GM18868 (cell line): ENCODE measurements around the gene TMEM229B.

Source experiments
- ATAC-seq: cut with Tn5 transposase; IDR thresholded peaks from one replicate; pipeline ENCODE4 v1.9.1; 2021; ENCODE audit warnings: mild to moderate bottlenecking, moderate library complexity; ENCODE audit not compliant: unreplicated experiment

Gene TMEM229B

DNA sequence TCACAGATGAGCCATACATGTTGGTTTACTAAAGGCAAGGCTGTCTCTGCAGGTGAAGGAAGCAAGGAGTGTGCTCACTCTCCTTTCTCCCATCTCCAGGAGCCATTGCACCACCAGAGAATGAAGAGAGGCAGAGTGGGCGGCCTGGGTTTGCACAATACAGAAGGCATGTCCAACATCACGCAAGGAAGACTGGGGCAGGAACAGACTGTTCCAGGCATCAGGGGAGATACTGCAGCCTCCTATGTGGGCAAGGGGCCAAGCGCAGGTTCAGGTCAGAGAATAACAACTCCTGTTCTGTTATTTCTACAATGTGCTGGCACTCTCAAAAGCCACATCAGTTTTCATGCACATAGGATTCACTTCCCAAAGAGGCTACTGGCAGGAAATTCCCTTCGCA, 1.7 kb upstream of the TMEM229B start:
- no peak for ATAC-seq

DNA sequence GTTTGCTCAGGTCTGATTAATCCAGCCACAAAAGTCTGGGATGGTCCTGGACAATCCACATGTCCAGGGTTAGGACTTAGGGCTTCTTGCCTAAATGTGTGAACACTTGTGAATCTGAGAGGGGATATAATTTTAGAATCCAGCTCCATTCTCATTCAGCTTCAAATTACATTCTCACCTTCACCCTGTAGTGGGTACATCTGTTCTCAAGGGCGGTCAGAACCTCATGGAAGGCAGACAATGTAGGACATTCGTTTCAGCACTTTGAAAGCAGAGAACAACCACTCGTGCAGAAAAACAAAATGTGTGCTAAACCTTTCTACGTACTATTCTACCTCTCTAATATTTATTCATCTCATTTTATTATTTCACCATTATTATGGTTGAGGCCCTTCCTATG, 1.2 kb downstream of the TMEM229B start:
- ATAC-seq = no peak

DNA sequence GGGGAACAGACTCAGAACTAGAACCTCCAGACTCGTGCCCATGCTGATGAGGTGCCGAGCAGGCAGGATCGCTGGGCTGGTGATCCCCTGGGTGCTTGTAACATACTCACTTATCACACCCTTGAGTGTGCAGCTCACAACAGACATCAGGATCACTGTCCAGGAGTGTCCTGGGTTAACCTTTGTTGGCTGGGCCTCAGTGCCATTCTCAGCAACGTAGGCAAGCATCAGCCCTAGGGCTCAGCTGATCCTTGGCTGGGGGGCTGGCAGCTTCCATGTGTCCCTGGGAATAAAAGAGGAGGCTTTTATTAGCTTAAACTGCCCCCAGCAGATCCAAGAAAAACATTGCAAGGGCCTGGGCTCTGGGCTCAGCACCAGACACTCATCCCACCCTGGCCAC, 1.6 kb downstream of the TMEM229B start:
- ATAC-seq = no peak

DNA sequence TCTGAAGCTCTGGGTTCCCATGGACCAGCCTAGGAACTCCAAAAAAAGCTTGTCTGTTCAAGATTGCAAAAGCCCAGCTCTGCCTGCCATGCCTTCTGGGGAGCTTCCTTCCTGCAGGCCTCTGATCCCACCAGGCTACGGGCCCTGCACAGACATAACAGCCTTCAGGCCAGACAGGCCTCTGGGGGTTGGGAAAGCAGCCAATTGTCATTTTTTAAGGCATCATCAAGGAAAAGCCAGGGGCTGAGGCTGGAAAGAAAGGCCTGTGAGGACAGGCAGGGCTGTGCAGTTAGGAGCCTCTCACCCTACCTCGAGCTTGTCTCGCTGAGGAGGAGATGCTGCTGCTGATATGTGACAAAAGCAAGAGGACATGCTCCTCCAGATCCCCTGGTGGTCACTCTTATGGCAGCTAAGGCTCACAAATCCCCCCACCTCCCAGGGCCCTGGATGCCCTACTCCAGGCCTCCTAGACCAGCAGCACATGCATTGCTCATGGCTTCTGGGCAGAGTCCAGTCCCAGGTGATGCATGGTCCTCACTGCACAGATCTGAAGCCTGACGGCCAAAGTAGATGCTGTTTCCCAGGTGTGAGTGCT, 2.9 kb downstream of the TMEM229B start:
- ATAC-seq = no peak

DNA sequence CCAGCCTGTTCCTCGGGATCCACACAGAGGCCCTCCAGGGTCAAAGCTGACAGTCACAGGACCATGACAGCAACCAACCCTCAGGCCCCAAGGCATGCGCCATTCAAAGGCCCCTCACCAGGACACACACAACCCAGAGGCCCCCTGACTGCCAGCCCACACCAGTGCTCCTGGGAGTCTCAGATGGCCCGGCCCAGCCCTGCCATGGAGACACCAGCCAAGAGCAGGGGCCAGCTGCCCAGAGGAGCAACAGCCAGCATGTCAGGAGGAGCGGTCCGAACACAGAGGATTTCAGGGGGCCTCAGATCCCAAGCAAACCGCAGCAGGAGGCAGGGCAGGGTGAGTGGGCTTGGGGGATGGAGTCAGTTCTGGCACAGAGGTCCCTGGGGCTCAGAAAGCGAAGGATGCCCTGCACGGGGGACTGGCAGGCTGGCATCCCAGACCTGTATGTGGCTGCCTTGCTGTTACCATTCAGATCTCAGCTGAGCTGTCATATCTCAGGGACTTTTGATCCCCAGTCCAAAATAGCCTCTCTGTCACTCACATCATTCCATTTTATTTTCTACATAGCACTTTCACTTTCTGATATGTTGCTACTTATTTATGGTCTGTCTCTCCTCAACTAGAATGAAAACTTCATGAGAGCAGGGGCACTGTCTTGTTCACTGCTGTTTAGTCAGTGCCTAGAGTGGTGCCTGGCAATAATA, 4.8 kb downstream of the TMEM229B start:
- no peak for ATAC-seq

DNA sequence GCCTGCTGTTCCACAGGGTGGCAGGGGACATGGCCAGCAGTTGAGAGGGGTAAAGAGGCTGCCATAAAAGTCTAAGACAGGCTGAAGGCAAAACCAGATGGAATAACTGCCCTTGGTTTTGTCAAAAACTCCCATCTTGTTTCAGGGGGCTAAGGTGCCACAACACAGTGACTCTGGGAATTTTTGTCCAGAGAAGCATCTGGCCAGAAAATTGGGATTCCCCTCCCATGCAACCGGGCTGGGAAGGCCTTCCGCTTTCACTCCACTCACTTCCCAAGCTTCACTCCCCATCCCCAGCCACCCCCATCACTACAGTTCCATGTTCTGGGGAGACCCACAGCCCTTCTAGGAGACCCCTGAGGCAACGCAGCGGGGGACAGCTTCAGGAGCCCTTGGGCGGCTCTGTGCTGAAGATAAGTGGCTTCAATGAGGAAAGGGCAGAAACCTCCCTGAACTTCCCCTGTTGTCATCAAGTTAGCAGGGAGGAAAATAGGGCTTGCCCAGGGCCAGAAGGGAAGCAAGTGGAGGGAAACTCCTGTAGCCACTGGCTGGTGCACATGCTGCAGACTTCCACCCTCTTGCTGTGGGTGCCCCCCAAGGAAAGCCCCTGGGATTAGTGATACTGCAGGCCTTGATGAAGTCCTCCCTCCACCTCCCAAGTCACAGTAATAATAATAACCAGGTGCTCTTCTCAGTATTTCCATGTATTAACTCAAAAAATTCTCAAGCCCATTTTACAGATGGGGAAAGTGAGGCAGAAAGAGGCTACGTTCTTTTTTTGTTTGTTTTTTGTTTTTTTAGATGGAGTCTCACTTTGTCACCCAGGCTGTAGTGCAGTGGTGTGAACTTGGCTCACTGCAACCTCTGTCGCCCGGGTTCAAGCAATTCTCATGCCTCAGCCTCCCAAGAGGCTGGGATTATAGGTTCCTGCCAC, 6.0 kb downstream of the TMEM229B start:
- ATAC-seq = no peak

DNA sequence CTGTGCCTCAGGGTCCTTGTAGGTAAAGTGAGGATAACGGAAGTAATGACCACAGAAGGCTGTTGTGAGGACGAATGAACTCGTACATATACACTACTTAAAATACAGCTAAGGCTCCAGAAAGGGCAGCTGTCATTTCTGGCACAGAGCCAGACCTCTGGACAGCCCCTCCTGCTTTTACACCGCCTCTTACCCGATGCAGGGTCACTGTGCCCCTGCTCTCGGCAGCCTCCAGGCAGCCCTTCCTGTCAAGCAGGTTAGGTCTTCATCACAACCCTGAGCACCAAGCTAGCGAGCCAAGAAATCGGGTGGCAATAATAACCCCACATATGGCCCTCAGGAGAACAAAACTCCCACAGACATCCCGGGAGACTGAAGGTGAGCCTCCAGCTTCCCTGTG, 8.5 kb downstream of the TMEM229B start:
- ATAC-seq = no peak

DNA sequence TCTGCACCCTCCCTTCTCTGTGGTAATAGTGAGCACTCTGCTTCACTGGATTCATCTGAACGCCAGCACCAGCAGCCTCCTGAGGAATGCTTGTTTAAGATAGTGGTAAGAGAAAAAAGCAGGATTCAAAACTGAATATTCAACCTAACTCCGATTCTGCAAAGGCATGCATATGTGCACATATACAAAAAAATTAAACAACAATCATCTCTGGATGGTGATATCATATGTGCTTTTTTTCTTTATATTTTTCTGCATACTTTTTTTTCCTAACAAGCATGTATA, 9.8 kb downstream of the TMEM229B start:
- ATAC-seq = no peak

DNA sequence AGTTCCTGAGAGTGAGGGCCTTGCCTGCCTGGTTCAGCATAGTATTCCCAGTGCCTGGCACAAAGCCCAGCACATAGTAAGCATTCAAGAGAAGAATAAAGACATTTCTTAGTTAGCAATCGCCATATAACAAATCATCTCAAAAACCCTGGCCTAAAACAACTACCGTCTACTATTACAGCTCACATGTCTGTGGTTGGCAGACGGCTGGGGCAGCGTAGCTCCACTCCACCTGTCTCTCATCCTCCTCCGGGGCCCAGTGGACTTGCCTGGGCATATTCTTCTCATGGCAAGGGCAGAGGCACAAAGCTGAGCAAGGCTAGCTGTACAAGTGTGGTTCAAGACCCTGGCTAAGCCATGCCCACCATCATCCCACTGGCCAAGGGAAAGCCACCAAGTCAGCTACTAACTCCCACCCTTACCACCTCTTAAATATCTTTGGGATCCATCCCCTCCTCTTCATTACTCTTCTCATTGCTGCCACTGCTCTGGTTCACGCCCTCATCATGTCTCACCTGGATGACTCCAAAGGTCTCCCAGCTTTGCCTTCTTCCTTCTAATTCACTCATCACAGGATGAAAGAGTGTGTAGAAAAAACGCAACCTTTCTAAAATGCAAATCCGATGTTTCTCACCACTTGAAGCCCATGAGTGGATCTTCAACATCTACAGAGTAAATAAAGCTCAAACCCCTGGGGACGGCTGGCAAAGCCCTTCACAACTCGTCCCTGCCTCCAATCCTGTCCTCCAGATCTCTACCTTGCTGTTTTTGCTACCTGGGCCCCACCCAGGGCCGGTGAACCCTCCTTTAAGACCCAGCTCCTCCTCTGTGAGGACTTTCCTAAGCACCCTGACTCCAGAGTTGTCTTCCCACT, 10.4 kb downstream of the TMEM229B start:
- no peak for ATAC-seq

DNA sequence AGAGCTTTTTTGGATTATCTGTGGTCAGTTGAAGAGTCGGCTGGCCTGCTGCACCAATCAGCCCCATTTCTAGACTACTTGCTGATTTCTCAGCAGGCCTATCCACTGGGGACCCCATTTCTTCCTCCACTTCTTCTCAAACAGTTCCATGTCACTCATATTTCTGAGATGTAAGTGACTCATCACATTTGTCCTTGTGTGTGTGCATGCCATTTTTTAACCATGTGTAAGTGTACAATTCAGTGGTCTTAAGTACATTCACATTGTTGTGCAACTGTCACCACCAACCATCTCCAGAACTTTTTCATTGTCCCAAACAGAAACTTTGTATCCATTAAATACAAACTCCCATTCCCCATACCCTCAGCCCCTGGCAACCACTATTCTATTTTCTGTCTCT, 14.2 kb downstream of the TMEM229B start:
- no peak for ATAC-seq

DNA sequence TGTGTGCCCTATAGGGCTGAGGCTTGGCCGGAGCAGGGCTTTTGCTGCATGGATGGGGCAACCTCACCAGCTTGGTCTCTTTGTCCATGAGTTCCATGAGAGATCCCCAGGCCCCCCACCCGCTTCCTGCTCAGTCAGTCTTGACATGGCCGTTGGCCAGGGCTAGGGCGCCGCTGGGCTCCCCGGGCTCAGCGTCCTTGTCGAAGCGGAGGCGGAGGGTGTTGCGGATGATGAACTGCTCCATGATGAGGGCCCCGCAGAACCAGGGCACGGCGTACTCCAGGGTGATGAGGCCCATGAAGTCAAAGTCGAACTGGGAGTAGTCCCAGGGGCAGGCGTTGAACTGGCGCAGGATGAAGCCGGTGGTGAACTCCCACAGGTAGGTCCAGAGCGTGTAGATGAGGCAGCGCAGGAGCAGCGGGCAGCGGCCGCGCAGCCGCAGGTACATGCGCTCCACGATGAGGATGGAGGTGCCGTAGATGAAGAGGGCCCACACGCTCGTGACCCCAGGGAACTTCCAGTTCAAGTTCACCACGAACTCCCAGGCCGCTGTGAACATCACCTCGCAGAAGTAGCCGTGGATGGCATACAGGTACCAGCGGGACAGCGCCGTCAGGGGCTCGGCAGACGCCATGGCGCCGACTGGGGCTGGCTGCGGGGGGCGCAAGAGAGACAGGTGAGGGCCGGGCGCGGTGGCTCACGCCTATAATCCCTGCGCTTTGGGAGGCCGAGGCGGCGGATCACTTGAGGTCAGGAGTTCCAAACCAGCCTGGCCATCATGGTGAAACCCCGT, 15.0 kb downstream of the TMEM229B start:
- no peak for ATAC-seq

DNA sequence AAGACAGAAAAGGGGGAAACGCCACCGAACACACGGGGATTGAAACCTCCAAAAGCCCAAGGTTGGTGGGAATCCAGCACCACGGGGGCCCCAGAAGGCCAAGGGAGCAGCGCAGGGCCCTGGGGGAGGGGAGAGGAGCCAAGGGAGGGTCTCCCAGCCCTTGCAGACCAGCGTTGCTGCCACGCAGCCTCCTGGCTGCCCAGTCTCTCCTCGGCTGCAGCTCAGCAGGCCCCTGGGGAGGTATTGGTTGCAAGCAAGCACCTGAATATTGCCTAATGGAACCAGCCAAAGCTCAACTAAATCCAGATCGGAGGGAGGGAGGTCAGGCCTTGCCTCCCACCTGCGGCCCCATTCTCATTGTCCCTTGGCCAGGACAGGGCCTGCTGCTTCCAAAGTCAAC, 15.8 kb downstream of the TMEM229B start:
- ATAC-seq = no peak

DNA sequence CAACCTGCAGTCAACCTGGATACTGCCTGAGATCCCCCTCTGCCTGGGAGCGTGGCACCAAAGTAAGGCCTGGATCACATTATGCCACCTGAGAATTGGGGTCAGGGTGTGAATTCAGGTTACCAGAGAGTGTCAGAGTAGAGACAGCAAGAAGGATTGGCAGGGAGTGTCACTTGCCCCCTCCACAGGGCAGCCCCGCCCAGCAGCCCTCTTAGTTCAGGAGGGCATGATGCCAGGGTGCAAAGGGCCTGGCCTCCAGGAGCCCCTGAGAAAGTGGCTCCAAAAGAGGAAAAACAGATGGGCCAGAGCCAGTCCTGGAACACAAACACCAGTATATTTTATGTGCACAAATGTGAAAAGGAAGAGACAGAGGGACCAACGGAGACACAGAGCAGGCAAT, 18.6 kb downstream of the TMEM229B start:
- no peak for ATAC-seq

DNA sequence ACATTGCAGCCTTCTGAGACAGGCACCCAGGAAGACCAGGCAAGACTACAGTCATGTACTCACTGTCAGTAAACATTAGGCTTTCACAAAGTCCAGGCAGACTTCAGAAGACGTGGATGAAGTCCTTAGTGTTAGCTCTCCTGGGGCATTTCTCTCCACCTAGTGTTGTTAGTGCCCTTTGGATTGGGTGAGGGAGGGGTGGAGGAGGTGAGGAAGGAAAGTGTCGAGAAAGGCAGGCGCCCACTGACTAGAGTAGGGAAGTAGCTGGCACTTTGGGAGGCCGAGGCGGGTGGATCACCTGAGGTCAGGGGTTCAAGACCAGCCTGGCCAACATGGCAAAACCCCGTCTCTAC, 20.2 kb downstream of the TMEM229B start:
- no peak for ATAC-seq

DNA sequence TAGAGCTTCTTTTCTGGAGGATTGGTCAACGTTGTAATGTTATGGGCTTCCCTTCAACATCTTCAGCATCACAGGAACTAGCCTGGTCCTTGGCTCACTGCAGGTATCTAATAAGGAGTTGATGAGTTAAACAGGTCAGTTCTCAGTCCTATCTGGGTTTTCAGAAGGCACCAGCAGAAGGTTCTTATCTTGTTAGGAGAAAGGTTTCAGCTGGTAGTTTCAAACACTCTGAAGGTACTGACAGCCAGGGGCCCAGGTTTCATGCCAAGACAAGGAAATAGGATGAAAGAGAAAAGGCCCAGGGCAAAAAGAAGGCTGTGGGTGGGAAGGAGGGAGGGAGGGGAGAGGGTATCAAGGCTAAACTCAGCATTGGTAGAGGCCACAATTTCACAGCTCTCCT, 21.4 kb downstream of the TMEM229B start:
- no peak for ATAC-seq

DNA sequence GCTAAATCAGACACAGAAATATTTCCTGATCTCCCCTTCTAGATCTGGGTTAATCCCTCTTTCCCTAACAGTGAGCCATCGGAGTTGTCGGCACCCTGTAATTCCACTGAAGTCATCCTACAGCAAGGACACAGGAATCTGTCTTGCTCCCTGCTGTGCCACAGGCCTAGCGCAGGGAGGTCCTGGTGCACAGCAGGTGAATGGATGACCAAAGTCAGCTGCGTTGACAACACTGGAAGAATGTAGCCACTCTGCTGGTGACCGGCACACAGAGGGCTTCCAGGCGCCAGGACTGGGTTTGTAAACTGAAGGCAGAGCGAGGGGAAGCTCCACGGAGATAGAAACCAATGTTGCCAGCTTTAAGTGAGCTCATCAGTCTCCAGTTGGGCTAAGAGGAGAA, 23.6 kb downstream of the TMEM229B start:
- ATAC-seq = no peak

DNA sequence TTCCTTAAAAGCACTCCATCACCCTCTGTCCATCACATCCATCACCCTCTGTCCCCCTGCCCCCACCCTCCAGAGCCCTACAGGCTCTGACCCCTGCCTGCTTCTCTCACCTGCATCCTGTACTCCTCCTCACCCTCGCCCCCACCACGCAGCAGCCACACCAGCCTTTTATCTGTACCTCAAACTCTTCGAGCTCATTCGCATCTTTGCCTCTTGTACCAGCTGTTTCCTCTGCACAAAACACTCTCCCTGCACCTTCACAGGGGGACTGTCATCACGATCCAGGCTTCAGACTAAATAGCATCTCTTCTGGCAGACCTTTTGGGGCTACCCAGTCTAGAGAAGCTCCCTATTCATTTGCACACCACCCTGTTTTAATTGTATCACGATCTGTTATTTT, 24.1 kb downstream of the TMEM229B start:
- no peak for ATAC-seq

DNA sequence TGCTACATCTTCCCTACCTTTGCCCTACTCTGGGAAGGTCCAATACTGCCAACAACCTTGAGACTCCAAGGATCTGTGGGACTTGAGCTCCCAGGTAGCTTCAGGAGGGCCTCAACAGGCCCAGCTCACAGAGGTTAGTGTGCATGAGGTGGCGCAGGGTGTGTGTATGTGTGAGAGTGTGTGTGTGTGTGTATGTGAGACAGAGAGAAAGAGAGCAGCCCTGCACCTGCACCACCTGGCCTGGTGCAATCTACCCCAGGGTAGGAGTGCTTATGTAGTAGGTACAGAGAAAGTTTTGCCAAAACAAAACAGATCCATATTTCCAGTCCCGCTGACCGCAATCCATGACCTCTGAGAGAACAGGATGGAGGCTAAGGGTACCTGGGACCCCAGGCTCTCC, 24.6 kb downstream of the TMEM229B start:
- ATAC-seq = no peak

DNA sequence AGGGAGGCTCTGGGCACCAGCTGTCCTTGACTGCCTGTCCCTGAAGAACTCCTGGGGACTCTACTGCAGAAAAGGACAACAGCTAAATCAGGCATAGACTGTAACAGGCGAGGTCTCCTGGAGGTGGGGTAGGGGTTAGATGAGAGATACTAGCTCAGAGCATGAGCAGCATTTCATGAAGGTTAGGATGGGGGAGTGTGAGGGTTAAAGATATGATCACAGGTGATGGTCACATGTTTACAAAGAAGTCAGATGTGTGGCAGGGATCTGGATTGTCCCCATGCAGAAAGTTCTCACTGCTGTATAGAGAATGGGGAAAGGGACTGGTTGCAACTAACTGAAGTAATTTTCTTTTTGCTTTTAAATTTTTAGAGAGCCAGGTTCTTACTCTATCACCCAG, 26.5 kb downstream of the TMEM229B start:
- ATAC-seq = no peak

DNA sequence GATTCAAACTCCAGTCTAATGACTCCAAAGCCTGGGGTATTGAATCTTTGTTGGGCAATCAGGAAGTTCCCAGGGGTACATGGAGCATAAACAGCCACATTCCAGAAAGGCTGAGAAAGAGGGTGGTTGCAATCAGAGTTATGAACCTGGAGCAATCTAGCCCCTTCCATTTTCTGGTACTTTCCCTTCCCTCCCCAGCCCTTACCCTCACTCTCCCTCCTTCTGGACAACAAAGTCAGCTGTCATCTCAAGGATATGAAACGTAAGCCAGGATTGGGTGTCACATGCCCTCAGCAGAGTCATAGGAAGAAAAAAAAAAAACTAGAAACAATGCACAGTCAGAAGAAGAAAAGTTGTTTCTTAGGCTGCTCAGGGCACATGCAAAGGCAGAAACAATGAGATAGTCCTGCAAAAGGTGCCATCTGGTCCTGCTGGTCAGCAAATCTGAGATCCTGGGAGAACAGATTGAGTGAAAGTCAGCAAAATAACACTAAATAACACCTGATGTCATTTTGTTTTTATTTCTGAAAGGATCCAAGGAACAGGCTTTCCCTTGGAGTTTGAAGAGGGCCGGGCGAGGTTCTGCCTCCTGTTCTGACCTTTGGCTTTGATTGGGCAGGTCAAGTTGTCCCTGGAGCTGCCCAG, 27.1 kb downstream of the TMEM229B start:
- no peak for ATAC-seq
